ENCODE data around the gene BANF1.
"Not testable (repeated sequence)": the region's sequence is repeated elsewhere in the genome, so short reads cannot be mapped to it uniquely, and the experiment has no call there.

BANF1 gene

DNA sequence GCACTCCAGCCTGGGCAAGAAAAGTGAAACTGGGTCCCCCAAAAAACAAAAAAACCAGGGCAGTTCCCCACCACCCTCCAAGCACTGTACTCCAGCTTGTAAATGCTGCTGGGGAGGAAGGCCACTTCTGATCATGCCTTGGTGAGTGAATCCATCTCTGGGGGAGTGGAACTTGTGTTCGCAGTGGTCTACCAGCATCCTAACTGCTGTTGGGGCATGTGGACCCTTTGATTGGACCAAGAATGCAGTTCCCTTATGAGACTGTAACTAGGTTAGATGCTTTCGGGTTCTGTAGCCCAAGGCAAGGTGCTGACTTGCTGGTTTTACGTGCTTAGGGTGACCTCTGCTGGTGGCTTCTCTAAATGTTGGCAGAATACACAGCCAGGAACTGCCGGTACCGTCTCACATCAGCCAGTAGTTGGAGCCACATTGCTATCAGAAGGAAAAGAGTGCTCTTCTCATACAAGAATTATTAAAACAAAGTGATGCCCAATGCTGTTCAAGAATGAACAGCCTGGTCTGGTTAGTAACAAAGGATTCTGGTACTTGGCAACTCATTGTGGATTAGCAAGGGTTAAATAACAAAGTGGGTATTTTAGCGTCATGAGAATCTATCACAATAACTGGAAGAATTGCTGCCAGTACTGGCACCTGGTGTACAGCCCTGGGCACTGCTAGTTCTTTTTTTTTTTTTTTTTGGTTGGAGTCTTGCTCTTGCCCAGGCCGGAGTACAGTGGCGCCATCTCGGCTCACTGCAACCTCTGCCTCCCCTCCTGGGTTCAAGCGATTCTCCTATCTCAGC, 13.3 kb upstream of the BANF1 start:
- no peaks in the 10 kb centered on the region for H3K27me3 Mint-ChIP-seq (ENCODE audit: low read depth)
- no peak overlapping the region for H3K4me3 Mint-ChIP-seq
- H3K27ac Mint-ChIP-seq = peak overlapping the region; percentile 83
- peaks cover 2% of the 10 kb centered on the region for H3K36me3 Mint-ChIP-seq (ENCODE audit: low read depth)
- H3K9me3 Mint-ChIP-seq = no peaks in the 10 kb centered on the region
- peaks cover 4% of the 10 kb centered on the region for H3K4me1 Mint-ChIP-seq (ENCODE audit: low read depth)

DNA sequence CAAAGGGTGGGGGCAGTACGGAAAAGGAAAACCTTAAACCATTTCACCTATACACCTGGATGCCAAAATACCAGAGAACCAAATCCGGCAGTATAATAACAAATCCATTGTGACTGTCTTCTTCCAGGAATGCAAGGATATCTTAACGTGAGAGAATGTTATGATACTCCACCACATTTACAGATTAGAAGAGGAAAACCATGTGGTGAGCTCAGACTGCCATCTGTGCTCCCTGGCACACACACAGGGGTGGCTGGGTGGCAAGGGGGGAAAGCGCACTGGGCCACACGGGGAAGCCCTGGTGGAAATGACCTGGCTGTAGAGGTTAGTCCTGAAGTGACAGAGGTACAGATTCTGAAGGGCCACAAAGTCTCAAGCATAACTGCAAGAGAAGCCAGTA, 10.2 kb upstream of the BANF1 start:
- Mint-ChIP-seq H3K4me3 (no peak overlapping the region), H3K4me1 (ENCODE audit: low read depth) (peaks cover 7% of the 10 kb centered on the region), H3K27me3 (ENCODE audit: low read depth) (no peaks in the 10 kb centered on the region), H3K36me3 (ENCODE audit: low read depth) (peaks cover 8% of the 10 kb centered on the region), H3K9me3 (no peaks in the 10 kb centered on the region), H3K27ac (no peak overlapping the region)

DNA sequence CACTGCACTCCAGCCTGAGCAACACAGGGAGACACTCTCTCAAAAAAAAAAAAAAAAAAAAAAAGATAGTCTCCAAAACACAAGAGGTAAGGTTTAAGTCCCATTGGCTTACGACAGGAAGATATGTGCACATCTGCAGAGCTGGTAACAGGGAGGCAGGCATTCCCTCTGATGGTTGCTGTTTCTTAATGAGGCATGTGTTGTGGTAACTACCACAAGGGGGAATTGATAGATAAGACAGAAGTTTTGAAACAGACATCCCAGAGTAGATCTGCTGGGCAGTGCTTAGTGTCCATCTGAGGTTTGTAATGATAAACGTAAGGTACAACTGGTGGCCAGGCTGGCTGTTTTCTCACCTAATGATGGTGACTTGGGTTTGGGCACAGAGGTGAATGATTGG, 5.0 kb upstream of the BANF1 start:
- peaks cover 22% of the 10 kb centered on the region for H3K4me1 Mint-ChIP-seq (ENCODE audit: low read depth)
- H3K9me3 Mint-ChIP-seq = no peaks in the 10 kb centered on the region
- no peak overlapping the region for H3K4me3 Mint-ChIP-seq
- peaks cover 38% of the 10 kb centered on the region for H3K36me3 Mint-ChIP-seq (ENCODE audit: low read depth)
- no peak overlapping the region for H3K27ac Mint-ChIP-seq
- no peaks in the 10 kb centered on the region for H3K27me3 Mint-ChIP-seq (ENCODE audit: low read depth)

DNA sequence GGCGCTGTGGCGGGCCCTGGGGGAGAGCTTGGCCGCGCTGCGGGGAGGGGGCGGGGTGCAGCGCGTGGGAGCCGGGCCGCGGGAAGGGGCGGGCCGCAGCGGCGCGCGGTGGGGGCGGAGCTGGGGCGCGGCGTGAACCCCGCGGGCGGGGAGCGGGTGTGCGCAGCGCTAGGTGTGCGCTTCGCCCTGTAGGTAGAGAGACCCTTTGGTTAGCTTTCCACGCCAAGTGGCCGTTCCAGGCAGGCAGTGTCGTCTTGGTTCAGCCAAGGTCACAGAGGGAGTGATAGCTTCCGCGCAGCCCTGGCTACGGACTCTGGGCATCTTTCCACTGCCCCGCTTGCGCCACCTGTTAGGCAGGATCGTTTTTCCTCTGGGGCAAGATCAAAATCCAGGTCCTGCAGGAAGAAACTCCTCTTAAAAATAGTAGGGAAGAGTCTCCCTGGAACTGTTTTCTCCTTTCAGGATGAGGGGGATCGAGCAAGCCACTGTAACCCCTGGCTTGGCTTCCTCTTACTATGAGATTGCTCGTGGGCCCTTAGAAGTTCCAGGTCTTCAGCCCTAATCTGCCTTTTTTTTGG, 434 bp downstream of the BANF1 start:
- no peaks in the 10 kb centered on the region for H3K9me3 Mint-ChIP-seq
- peak overlapping the region; percentile 99 for H3K4me3 Mint-ChIP-seq
- H3K4me1 Mint-ChIP-seq (ENCODE audit: low read depth) = peaks cover 28% of the 10 kb centered on the region
- H3K27ac Mint-ChIP-seq = peak overlapping the region; percentile 99
- no peaks in the 10 kb centered on the region for H3K27me3 Mint-ChIP-seq (ENCODE audit: low read depth)
- H3K36me3 Mint-ChIP-seq (ENCODE audit: low read depth) = peaks cover 40% of the 10 kb centered on the region

DNA sequence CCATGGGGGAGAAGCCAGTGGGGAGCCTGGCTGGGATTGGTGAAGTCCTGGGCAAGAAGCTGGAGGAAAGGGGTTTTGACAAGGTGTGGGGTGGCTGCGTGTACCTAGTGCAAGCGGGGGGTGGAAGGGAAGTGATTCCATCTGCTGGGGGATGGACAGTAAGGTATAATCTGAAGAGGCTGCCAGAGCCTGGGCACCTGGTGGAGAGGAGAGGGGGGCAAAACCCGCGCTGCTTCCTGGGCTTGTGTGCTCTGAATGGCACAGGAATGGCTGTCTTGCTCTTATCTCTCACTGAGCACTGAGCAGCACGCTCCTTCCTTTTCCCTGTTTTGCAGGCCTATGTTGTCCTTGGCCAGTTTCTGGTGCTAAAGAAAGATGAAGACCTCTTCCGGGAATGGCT, 988 bp downstream of the BANF1 start:
- Mint-ChIP-seq H3K27me3 (ENCODE audit: low read depth) (no peaks in the 10 kb centered on the region), H3K4me3 (peak overlapping the region; percentile 85), H3K36me3 (ENCODE audit: low read depth) (peaks cover 36% of the 10 kb centered on the region), H3K9me3 (no peaks in the 10 kb centered on the region), H3K4me1 (ENCODE audit: low read depth) (peaks cover 28% of the 10 kb centered on the region), H3K27ac (peak overlapping the region; percentile 77)

DNA sequence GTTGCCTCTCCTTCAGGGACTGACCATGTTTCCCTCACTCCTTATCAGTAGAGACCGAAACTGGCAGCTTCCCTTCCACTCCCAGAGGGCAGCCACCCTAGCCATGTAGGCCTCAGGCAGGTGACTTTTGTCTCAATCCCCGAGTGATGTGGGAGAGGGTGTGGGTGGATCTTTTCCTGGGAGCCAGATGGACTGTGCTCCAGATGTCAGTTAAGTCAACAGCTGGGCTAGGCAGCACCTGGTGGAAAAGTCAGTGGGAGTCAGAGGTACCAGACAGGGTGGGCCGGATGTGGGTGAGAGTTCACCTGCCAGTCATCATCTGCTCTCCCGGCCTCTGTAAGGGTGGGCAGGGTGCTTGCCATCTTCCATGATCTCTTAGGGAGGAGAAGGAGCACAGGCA, 1.9 kb downstream of the BANF1 start:
- H3K36me3 Mint-ChIP-seq (ENCODE audit: low read depth) = peaks cover 30% of the 10 kb centered on the region
- peak overlapping the region; percentile 50 for H3K4me3 Mint-ChIP-seq
- H3K27ac Mint-ChIP-seq = peak overlapping the region; percentile 52

DNA sequence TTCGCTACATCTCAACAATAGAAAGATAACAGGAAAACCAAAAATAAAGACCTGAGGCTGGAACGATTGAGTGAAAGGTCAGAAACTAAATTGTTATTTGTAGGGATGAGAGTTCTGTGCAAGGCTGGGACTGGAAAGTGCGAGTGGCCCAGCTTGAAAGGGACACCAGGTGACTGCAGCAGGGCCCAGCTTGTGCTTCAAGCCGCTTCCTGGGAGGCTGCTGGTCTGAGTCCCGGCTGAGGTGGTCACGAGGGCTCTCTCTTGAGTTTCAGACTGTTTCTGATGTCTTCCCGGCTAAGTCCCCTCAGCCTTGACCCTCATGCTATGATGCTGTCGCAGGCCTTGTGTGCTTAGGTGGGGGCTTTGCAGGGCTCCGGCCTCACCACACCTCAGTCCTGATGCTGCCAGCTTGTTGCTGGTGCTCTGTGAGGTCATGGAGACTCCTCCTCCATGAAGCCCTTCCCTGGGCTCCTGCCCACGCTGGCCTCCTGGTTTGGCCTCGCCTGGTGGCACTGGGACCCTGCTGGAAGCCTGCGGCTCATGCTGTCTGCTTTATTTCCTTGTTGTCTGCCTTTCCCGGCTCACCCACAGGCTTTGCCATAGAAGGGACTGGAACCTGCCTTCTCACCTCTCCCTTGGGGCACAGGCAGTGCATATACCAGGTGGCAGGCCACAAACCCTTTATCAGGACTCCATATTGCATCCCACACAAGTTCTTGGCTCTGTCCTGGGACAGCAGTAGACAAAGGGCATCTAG, 4.0 kb downstream of the BANF1 start:
- no peak overlapping the region for H3K4me3 Mint-ChIP-seq
- H3K4me1 Mint-ChIP-seq (ENCODE audit: low read depth) = peaks cover 18% of the 10 kb centered on the region
- peaks cover 18% of the 10 kb centered on the region for H3K27me3 Mint-ChIP-seq (ENCODE audit: low read depth)
- no peaks in the 10 kb centered on the region for H3K9me3 Mint-ChIP-seq
- peaks cover 19% of the 10 kb centered on the region for H3K36me3 Mint-ChIP-seq (ENCODE audit: low read depth)
- no peak overlapping the region for H3K27ac Mint-ChIP-seq

More for the DNA sequence above, 1.9 kb downstream of the BANF1 start:
- Mint-ChIP-seq H3K27me3 (ENCODE audit: low read depth) (peaks cover 5% of the 10 kb centered on the region), H3K9me3 (no peaks in the 10 kb centered on the region), H3K4me1 (ENCODE audit: low read depth) (peaks cover 28% of the 10 kb centered on the region)

DNA sequence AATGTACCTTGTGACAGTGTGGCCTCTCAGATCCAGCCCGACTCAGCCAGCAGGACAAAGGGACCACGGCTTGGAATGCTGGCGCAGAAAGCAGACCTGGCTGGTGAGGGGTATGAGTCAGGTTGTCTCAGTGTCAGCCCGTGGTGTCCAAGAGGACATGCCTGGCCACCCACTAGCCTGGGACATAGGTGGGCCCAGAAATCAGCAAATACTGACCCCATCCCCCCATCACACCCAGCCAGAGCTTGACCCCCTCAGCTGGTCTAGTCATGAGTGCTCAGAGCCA, 4.5 kb downstream of the BANF1 start:
- H3K4me1 Mint-ChIP-seq (ENCODE audit: low read depth) = peaks cover 13% of the 10 kb centered on the region
- H3K9me3 Mint-ChIP-seq = no peaks in the 10 kb centered on the region
- H3K27ac Mint-ChIP-seq = no peak overlapping the region
- peaks cover 17% of the 10 kb centered on the region for H3K36me3 Mint-ChIP-seq (ENCODE audit: low read depth)
- no peak overlapping the region for H3K4me3 Mint-ChIP-seq
- peaks cover 22% of the 10 kb centered on the region for H3K27me3 Mint-ChIP-seq (ENCODE audit: low read depth)

DNA sequence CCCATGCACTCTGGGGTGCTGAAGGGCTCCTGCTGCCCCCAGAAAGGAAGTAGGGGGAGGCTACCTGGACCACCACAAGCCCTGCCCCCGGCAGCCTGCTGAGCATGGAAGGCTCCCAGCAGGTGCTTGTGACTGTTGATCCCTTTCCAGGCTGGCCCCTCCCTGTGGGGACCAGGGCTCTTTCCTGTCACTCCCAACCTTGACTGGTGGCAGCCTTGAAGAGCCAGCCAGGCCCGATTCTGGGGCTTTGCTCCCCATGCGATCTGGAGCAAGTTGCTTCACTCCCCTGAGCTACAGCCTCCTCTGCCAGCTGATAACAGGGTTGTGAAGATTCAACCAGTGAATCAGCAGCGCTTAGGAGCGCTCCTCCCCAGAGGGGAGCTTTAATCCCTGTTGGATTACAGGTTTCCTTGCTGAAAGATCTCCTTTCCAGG, 4.9 kb downstream of the BANF1 start:
- Mint-ChIP-seq H3K36me3 (ENCODE audit: low read depth) (peaks cover 14% of the 10 kb centered on the region), H3K4me3 (no peak overlapping the region), H3K27ac (no peak overlapping the region), H3K27me3 (ENCODE audit: low read depth) (peaks cover 22% of the 10 kb centered on the region), H3K4me1 (ENCODE audit: low read depth) (peaks cover 11% of the 10 kb centered on the region), H3K9me3 (no peaks in the 10 kb centered on the region)

DNA sequence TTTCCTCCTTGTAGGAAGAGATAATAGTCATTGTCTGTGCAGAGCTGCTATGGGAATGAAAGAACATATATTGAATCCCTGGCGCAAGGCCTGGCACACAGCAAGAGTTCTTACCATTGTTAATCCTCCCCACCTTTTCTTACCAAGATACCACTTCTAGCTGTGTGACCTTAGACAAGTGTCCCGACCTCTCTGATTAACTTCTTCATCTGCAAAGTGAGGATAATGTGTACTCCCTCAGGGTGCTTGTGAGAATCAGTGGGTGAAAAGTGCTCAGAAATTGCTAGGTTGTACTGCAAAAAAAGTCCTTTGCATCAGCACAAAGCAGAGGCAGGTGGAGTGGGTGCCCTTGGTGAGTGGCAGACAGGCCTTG, 5.8 kb downstream of the BANF1 start:
- peaks cover 28% of the 10 kb centered on the region for H3K27me3 Mint-ChIP-seq (ENCODE audit: low read depth)
- H3K36me3 Mint-ChIP-seq (ENCODE audit: low read depth) = peaks cover 12% of the 10 kb centered on the region
- no peak overlapping the region for H3K4me3 Mint-ChIP-seq
- no peaks in the 10 kb centered on the region for H3K9me3 Mint-ChIP-seq
- peaks cover 5% of the 10 kb centered on the region for H3K4me1 Mint-ChIP-seq (ENCODE audit: low read depth)
- H3K27ac Mint-ChIP-seq = no peak overlapping the region

DNA sequence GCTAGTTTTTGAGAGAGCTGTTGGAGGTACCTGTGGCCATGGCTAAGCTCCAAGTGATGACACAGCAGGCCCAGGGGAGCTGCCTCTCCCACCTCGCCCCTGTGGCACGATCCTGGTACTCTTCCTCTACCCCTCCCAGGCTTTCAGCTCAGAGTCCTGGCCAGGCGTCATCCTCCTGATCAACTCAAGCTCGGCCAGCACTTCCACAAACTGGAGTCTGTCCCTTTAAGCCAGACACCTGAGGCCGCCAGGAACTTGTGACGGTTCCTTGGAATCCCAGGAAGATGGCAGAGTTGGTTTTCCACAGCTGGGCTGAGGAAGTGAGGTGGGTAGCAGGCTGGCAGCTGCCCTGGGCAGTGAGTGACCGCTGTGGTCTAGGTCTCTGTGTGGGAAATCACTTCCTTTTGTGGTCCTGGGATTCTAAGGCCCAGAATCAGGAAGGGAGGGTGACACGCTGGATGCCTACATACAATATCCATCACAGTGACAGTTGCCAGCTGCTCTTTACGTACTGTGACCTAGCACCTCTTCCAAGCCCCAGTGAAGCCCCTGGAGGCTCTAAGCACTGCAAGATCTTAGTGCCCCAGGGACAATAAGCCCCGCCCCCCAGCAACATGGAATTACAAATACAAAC, 6.3 kb downstream of the BANF1 start:
- Mint-ChIP-seq H3K4me1 (ENCODE audit: low read depth) (peaks cover under 1% of the 10 kb centered on the region), H3K36me3 (ENCODE audit: low read depth) (peaks cover 12% of the 10 kb centered on the region), H3K27ac (no peak overlapping the region), H3K27me3 (ENCODE audit: low read depth) (peaks cover 33% of the 10 kb centered on the region), H3K9me3 (no peaks in the 10 kb centered on the region), H3K4me3 (no peak overlapping the region)

DNA sequence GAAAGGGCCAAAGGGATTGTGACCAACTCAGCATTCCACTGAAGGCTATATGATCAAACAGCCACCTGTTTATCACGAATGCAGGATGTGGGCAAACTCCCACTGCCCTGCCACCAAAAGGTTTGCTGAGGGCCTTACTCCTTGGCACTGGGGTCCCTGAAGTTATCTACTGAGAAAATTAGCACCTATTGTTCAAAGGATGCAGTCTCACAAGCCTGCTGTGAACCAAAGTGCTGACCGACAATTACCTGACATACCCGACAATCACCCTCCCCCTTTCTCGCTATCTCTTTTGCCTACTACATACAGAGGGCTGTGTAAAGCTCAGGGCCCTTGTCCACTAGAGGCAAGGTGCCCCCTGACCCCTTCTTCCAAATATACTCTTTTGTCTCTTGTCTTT, 7.7 kb downstream of the BANF1 start:
- not testable (repeated sequence) for H3K4me3 Mint-ChIP-seq; H3K9me3 Mint-ChIP-seq; H3K4me1 Mint-ChIP-seq (ENCODE audit: low read depth); H3K36me3 Mint-ChIP-seq (ENCODE audit: low read depth); H3K27ac Mint-ChIP-seq
- H3K27me3 Mint-ChIP-seq (ENCODE audit: low read depth) = peaks cover 37% of the 10 kb centered on the region

DNA sequence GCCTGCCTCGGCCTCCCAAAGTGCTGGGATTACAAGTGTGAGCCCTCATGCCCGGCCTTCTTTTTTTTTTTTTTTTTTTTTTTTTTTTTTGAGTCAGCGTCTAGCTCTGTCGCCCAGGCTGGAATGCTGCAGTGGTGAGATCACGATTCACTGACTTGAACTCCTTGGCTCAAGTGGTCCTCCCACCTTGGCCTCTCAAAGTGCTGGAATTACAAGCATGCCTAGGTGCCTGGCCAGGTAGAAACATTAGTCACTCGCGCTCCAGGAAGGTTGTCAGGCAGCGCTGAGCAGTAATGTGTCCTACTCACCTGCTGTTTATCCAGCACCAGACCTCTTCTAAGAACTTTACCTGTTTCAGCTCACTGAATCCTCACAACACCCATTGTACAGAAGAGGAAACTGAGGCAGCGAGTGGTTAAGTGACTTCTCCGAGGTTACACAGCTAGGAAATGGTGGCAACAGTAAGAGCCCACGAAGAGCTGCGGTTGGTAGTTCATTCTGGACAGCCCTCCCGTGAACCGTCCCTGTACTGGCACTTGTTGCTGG, 9.0 kb downstream of the BANF1 start:
- Mint-ChIP-seq H3K27ac (no peak overlapping the region), H3K4me3 (no peak overlapping the region), H3K27me3 (ENCODE audit: low read depth) (peaks cover 37% of the 10 kb centered on the region), H3K4me1 (ENCODE audit: low read depth) (no peaks in the 10 kb centered on the region), H3K36me3 (ENCODE audit: low read depth) (no peaks in the 10 kb centered on the region), H3K9me3 (no peaks in the 10 kb centered on the region)

DNA sequence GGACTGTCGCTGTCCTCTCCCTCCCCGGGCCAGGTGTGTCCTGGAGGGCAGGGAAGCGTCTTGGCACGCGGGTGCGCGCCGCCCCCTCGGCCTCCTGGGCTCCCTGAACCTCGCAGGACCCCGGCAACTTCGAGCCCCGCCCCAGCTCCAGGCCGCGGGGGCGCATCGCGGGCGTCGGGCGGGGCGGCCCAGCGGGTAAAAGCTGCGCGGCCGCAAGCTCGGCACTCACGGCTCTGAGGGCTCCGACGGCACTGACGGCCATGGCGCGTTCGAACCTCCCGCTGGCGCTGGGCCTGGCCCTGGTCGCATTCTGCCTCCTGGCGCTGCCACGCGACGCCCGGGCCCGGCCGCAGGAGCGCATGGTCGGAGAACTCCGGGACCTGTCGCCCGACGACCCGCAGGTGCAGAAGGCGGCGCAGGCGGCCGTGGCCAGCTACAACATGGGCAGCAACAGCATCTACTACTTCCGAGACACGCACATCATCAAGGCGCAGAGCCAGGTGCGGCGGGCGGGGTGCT, 9.5 kb downstream of the BANF1 start, which contains the start of gene CST6:
CST6 (plus strand) TSS at position 224 of the 519 bp plus-strand sequence; CDS start at position 261, 37 bp downstream.
- Mint-ChIP-seq H3K4me3 (no peak within 1 kb of the TSS), H3K27ac (no peak within 1 kb of the TSS), H3K4me1 (ENCODE audit: low read depth) (no peaks in the 10 kb centered on the region), H3K27me3 (ENCODE audit: low read depth) (peaks cover 37% of the 10 kb centered on the region), H3K36me3 (ENCODE audit: low read depth) (no peaks in the 10 kb centered on the region), H3K9me3 (no peaks in the 10 kb centered on the region)
